Liver (tissue), 9 donors: ENCODE results near the gene C2orf80. TPM values are rescaled to one million over a fixed set of nuclear protein-coding genes. Genes with fewer than 3 reads are reported as not detected.
A peak's percentile ranks its signal among the peaks of the same experiment; 100 is the strongest.

ENCODE experiments used
- DNase-seq: peaks from one replicate; pipeline ENCODE4 v3.0.0-alpha.2; 2017; ENCODE audit warnings: low spot score
- H3K27ac ChIP-seq, 2 donors: one replicate each; pipeline ENCODE4 v1.7.0; 2013; ENCODE audit warnings: inconsistent platforms in 2 of 2, low read length in 2 of 2, control low read depth in 1 of 2, low read depth in 1 of 2, mild to moderate bottlenecking in 1 of 2
- H3K27me3 ChIP-seq, 4 donors: one replicate each; pipeline versions ENCODE4 v1.6.1 to v1.7.0; 2013; ENCODE audit warnings: low read length in 3 of 4, inconsistent platforms in 1 of 4, mild to moderate bottlenecking in 1 of 4, moderate library complexity in 1 of 4; ENCODE audit not compliant: control insufficient read depth in 4 of 4, insufficient read depth in 4 of 4
- H3K36me3 ChIP-seq, 4 donors: one replicate each; pipeline versions ENCODE4 v1.6.1 to v1.7.0; 2013; ENCODE audit warnings: low read length in 3 of 4, mild to moderate bottlenecking in 3 of 4, low read depth in 1 of 4, moderate library complexity in 1 of 4; ENCODE audit not compliant: control insufficient read depth in 4 of 4, insufficient read depth in 3 of 4
- H3K4me1 ChIP-seq, 4 donors: one replicate each; pipeline versions ENCODE4 v1.6.1 to v1.7.0; 2013; ENCODE audit warnings: low read length in 3 of 4, mild to moderate bottlenecking in 3 of 4, moderate library complexity in 1 of 4; ENCODE audit not compliant: control insufficient read depth in 4 of 4, insufficient read depth in 4 of 4
- H3K4me3 ChIP-seq, 3 donors: one replicate each; pipeline versions ENCODE4 v1.6.1 to v1.7.0; 2013; ENCODE audit warnings: low read length in 3 of 3, control low read depth in 1 of 3, low read depth in 1 of 3, mild to moderate bottlenecking in 1 of 3
- H3K9ac ChIP-seq, 2 donors: one replicate each; pipeline ENCODE4 v1.7.0; 2013; ENCODE audit warnings: low read length in 2 of 2, mild to moderate bottlenecking in 2 of 2, moderate library complexity in 2 of 2, control low read depth in 1 of 2, low read depth in 1 of 2
- H3K9me3 ChIP-seq, 4 donors: one replicate each; pipeline versions ENCODE4 v1.6.1 to v1.7.0; 2013; ENCODE audit warnings: low read length in 3 of 4; ENCODE audit not compliant: control insufficient read depth in 4 of 4
- EGR1 ChIP-seq, 2 donors: IDR thresholded peaks; 2 replicates each; pipeline ENCODE4 v1.6.1; 2016 to 2018; ENCODE audit warnings: antibody characterized with exemption in 2 of 2, low read depth in 2 of 2
- FOXA1 ChIP-seq: IDR thresholded peaks from 2 replicates; pipeline ENCODE4 v1.6.1; 2016; ENCODE audit warnings: antibody characterized with exemption
- FOXA2 ChIP-seq: IDR thresholded peaks from 2 replicates; pipeline ENCODE4 v1.6.1; 2016; ENCODE audit warnings: antibody characterized with exemption
- GABPA ChIP-seq, 2 donors: IDR thresholded peaks in 1 of 2; conservative IDR thresholded peaks in 1 of 2; 2 replicates each; pipeline ENCODE4 v1.6.1; 2016; ENCODE audit warnings: antibody characterized with exemption in 2 of 2, mild to moderate bottlenecking in 1 of 2, moderate library complexity in 1 of 2
- HNF4A ChIP-seq, 2 donors: conservative IDR thresholded peaks; 2 replicates each; pipeline ENCODE4 v1.6.1; 2016; ENCODE audit warnings: antibody characterized with exemption in 2 of 2, mild to moderate bottlenecking in 2 of 2
- HNF4G ChIP-seq: IDR thresholded peaks from 2 replicates; pipeline ENCODE4 v1.6.1; 2016; ENCODE audit warnings: antibody characterized with exemption
- JUND ChIP-seq, 2 donors: IDR thresholded peaks; 2 replicates each; pipeline ENCODE4 v1.6.1; 2016; ENCODE audit warnings: antibody characterized with exemption in 2 of 2
- NR2F2 ChIP-seq: IDR thresholded peaks from 2 replicates; pipeline ENCODE4 v1.6.1; 2016; ENCODE audit warnings: antibody characterized with exemption
- RAD21 ChIP-seq, 2 donors: IDR thresholded peaks; 2 replicates each; pipeline ENCODE4 v1.6.1; 2016; ENCODE audit warnings: antibody characterized with exemption in 2 of 2, mild to moderate bottlenecking in 2 of 2
- RXRA ChIP-seq, 2 donors: IDR thresholded peaks; 2 replicates each; pipeline ENCODE4 v1.6.1; 2017 to 2018; ENCODE audit warnings: antibody characterized with exemption in 2 of 2, mild to moderate bottlenecking in 1 of 2
- SP1 ChIP-seq: IDR thresholded peaks from 2 replicates; pipeline ENCODE4 v1.6.1; 2018; ENCODE audit warnings: antibody characterized with exemption, mild to moderate bottlenecking
- TAF1 ChIP-seq: conservative IDR thresholded peaks from 2 replicates; pipeline ENCODE4 v1.6.1; 2016; ENCODE audit warnings: antibody characterized with exemption, mild to moderate bottlenecking
- YY1 ChIP-seq: IDR thresholded peaks from 2 replicates; pipeline ENCODE4 v1.6.1; 2016; ENCODE audit warnings: antibody characterized with exemption, mild to moderate bottlenecking
- WGBS: extraction: QIAGEN DNeasy Blood & Tissue Kit; methylation state at CpG from one replicate; pipeline ENCODE4 v1.1.7; 2013; 5-methylcytosine and 5-hydroxymethylcytosine counted together
- polyA plus RNA-seq, 2 donors: library from polyadenylated mRNA; stranded (reverse) in 1 of 2; unstranded in 1 of 2; fragments of 200-250 nt in 1 of 2; fragments of >200 nt in 1 of 2; fragmentation: Nextera tagmentation in 1 of 2; extraction: Ambion mirVana in 1 of 2; gene quantifications; one replicate each; pipeline versions ENCODE4 v1.2.1 to v1.2.3, GENCODE V29; 2013 to 2015
- total RNA-seq, 2 donors: library from RNA; depleted of rRNA; stranded (reverse); fragments of >200 nt; gene quantifications; one replicate each; pipeline ENCODE4 v1.2.3, GENCODE V29; 2014
- TF ChIP-seq, protein P1 (sequence below): IDR thresholded peaks from 2 replicates; pipeline ENCODE4 v1.6.1; 2016; ENCODE audit warnings: antibody characterized with exemption
- TF ChIP-seq, protein P2 (sequence below): IDR thresholded peaks from 2 replicates; pipeline ENCODE4 v1.6.1; 2016; ENCODE audit warnings: antibody characterized with exemption, mild to moderate bottlenecking
- TF ChIP-seq, protein P3 (sequence below): IDR thresholded peaks from 2 replicates; pipeline ENCODE4 v1.6.1; 2016; ENCODE audit warnings: antibody characterized with exemption
- TF ChIP-seq, protein P4 (sequence below): IDR thresholded peaks from 2 replicates; pipeline ENCODE4 v1.6.1; 2016; ENCODE audit warnings: antibody characterized with exemption
- TF ChIP-seq, protein P5 (sequence below): fragments of 150-350 bp; IDR thresholded peaks from 2 replicates; pipeline ENCODE4 v1.5.1; 2017; ENCODE audit warnings: improper control_type of control experiment, low read depth, low read length; ENCODE audit not compliant: missing input control
- donor health status: healthy.
- donor health status: healthy.
- donor health status: healthy.
- donor health status: healthy.
- donor health status: healthy.

Gene C2orf80
- total and polyA plus RNA-seq, 4 donors: not detected

DNA sequence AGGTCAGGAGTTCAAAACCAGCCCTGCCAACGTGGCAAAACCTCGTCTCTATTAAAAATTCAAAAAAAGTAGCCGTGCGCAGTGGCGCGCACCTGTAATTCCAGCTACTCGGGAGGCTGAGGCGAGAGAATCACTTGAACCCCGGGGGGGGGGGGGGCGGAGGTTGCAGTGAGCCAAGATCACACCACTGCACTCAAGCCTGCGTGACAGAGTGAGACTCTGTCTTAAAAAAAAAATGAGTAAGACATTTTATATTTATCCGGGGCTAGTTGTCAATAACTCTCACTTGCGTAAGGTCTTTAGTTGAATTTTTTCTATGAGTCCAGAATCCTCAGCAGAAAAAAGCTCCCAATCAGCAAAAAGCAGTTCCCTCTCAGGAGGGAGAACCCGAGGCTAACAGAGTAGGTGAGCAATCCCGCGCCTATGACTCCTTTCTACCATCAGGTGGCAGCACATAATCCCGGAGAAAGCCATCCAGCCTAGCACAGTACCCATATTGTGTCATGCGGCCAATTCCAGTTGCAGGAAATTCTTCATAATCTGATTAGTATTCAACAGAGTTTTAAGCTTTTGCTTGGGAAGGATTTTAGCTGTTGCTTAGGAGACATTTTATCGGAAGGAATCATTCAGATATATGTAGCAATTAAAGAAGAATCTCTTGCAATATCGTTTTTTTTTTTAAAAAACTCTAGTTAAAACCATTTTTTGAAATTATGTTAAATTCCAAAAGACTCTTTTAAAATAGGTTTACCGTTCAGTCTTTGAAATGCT lies 14.6 kb downstream of the C2orf80 start:
- peak overlapping the region in 1 of 2 donors; percentile 41 for H3K27ac ChIP-seq
- no peaks in the 10 kb centered on the region for H3K9me3 ChIP-seq
- 34% methylated on average over 21 of the region's 21 CpGs for WGBS

More for the DNA sequence above, 14.6 kb downstream of the C2orf80 start:
- peaks cover 1 to 8% (median 4%) of the 10 kb centered on the region in 4 donors for H3K4me1 ChIP-seq
- DNase-seq: peak; percentile 43
- H3K9ac ChIP-seq: no peak overlapping the region
- TF ChIP-seq, protein P1, sequence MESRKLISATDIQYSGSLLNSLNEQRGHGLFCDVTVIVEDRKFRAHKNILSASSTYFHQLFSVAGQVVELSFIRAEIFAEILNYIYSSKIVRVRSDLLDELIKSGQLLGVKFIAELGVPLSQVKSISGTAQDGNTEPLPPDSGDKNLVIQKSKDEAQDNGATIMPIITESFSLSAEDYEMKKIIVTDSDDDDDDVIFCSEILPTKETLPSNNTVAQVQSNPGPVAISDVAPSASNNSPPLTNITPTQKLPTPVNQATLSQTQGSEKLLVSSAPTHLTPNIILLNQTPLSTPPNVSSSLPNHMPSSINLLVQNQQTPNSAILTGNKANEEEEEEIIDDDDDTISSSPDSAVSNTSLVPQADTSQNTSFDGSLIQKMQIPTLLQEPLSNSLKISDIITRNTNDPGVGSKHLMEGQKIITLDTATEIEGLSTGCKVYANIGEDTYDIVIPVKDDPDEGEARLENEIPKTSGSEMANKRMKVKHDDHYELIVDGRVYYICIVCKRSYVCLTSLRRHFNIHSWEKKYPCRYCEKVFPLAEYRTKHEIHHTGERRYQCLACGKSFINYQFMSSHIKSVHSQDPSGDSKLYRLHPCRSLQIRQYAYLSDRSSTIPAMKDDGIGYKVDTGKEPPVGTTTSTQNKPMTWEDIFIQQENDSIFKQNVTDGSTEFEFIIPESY: peak; percentile 14
- TF ChIP-seq, protein P2, sequence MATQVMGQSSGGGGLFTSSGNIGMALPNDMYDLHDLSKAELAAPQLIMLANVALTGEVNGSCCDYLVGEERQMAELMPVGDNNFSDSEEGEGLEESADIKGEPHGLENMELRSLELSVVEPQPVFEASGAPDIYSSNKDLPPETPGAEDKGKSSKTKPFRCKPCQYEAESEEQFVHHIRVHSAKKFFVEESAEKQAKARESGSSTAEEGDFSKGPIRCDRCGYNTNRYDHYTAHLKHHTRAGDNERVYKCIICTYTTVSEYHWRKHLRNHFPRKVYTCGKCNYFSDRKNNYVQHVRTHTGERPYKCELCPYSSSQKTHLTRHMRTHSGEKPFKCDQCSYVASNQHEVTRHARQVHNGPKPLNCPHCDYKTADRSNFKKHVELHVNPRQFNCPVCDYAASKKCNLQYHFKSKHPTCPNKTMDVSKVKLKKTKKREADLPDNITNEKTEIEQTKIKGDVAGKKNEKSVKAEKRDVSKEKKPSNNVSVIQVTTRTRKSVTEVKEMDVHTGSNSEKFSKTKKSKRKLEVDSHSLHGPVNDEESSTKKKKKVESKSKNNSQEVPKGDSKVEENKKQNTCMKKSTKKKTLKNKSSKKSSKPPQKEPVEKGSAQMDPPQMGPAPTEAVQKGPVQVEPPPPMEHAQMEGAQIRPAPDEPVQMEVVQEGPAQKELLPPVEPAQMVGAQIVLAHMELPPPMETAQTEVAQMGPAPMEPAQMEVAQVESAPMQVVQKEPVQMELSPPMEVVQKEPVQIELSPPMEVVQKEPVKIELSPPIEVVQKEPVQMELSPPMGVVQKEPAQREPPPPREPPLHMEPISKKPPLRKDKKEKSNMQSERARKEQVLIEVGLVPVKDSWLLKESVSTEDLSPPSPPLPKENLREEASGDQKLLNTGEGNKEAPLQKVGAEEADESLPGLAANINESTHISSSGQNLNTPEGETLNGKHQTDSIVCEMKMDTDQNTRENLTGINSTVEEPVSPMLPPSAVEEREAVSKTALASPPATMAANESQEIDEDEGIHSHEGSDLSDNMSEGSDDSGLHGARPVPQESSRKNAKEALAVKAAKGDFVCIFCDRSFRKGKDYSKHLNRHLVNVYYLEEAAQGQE: no peak
- TF ChIP-seq, protein P3, sequence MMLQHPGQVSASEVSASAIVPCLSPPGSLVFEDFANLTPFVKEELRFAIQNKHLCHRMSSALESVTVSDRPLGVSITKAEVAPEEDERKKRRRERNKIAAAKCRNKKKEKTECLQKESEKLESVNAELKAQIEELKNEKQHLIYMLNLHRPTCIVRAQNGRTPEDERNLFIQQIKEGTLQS: peak; percentile 55
- TF ChIP-seq RXRA (IDR thresholded peaks at IDR 0.05) (peak; percentile 34 to 35), JUND (IDR thresholded peaks at IDR 0.05) (peak in 1 of 2 donors; percentile 44), HNF4G (peak; percentile 6), YY1 (peak; percentile 50), HNF4A (conservative IDR thresholded peaks at IDR 0.05) (peak; percentile 13 to 47), SP1 (peak; percentile 7), FOXA1 (no peak), EGR1 (IDR thresholded peaks at IDR 0.05; ENCODE audit: low read depth in 2 of 2) (no peak), GABPA (IDR thresholded peaks at IDR 0.05 in 1 of 2, conservative IDR thresholded peaks at IDR 0.05 in 1 of 2) (no peak), RAD21 (IDR thresholded peaks at IDR 0.05) (peak; percentile 95 to 97), FOXA2 (peak; percentile 22), TAF1 (no peak), NR2F2 (no peak)
- TF ChIP-seq, protein P4, sequence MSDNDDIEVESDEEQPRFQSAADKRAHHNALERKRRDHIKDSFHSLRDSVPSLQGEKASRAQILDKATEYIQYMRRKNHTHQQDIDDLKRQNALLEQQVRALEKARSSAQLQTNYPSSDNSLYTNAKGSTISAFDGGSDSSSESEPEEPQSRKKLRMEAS: peak; percentile 35
- TF ChIP-seq, protein P5, sequence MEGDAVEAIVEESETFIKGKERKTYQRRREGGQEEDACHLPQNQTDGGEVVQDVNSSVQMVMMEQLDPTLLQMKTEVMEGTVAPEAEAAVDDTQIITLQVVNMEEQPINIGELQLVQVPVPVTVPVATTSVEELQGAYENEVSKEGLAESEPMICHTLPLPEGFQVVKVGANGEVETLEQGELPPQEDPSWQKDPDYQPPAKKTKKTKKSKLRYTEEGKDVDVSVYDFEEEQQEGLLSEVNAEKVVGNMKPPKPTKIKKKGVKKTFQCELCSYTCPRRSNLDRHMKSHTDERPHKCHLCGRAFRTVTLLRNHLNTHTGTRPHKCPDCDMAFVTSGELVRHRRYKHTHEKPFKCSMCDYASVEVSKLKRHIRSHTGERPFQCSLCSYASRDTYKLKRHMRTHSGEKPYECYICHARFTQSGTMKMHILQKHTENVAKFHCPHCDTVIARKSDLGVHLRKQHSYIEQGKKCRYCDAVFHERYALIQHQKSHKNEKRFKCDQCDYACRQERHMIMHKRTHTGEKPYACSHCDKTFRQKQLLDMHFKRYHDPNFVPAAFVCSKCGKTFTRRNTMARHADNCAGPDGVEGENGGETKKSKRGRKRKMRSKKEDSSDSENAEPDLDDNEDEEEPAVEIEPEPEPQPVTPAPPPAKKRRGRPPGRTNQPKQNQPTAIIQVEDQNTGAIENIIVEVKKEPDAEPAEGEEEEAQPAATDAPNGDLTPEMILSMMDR: peak; percentile 95
- no peak overlapping the region for H3K4me3 ChIP-seq
- H3K36me3 ChIP-seq: no peaks in the 10 kb centered on the region
- no peaks in the 10 kb centered on the region for H3K27me3 ChIP-seq
